IMR-90 (cell line): ENCODE results near the gene MSI2.

ENCODE experiments used
- MAZ ChIP-seq: IDR thresholded peaks from 2 replicates; pipeline ENCODE4 v1.6.1; 2012; ENCODE audit warnings: low read depth, mild to moderate bottlenecking, low read length, improper control_type of control experiment, moderate library complexity, borderline replicate concordance
- POLR2A ChIP-seq: IDR thresholded peaks from 2 replicates; pipeline ENCODE4 v1.6.1; 2012; ENCODE audit warnings: mild to moderate bottlenecking, low read depth, low read length
- USF2 ChIP-seq: fragments of 150-350 bp; IDR thresholded peaks from 2 replicates; pipeline ENCODE4 v1.6.1; 2017; ENCODE audit warnings: mild to moderate bottlenecking, antibody characterized with exemption, low read length, low read depth
- TF ChIP-seq, protein P1 (sequence below): conservative IDR thresholded peaks from 2 replicates; pipeline ENCODE4 v1.5.1; 2012; ENCODE audit warnings: mild to moderate bottlenecking, low read depth, low read length, improper control_type of control experiment

DNA sequence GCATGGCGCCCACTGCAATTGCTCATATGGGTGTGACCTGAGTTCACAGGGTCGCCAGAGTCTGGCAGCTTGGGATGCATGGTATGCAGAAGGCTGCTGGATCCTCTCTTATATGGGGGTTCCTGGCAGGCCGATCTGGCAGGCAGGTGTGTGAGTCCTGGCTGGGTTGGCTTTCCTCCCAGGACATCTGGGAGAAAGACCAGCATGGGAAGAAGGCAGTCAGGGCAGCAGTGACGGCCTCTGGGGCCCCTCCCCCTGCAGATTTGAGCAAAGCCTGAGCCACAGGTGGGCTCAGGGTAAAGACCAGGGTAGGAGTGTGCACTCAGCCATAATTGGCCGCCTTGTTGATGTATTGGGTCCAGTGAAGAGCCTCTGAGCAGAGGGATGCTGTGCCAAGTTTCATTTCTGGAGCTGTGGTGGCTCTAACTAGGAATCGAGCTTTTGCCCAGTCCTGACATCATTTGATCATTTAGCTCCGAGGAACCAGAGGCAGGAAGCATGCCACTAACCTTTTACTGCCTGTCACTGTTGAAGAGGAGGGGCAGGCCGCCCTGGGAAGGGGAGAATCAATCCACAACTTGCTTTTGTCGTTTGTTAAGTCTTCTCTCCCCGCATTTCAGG, 314.5 kb downstream of the MSI2 start:
- TF ChIP-seq, protein P1, sequence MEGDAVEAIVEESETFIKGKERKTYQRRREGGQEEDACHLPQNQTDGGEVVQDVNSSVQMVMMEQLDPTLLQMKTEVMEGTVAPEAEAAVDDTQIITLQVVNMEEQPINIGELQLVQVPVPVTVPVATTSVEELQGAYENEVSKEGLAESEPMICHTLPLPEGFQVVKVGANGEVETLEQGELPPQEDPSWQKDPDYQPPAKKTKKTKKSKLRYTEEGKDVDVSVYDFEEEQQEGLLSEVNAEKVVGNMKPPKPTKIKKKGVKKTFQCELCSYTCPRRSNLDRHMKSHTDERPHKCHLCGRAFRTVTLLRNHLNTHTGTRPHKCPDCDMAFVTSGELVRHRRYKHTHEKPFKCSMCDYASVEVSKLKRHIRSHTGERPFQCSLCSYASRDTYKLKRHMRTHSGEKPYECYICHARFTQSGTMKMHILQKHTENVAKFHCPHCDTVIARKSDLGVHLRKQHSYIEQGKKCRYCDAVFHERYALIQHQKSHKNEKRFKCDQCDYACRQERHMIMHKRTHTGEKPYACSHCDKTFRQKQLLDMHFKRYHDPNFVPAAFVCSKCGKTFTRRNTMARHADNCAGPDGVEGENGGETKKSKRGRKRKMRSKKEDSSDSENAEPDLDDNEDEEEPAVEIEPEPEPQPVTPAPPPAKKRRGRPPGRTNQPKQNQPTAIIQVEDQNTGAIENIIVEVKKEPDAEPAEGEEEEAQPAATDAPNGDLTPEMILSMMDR: no peak
- TF ChIP-seq MAZ (no peak), POLR2A (no peak), USF2 (no peak)
